Stomach smooth muscle (tissue), 2 donors: ENCODE results near the gene ZNF19.

Experiments
- H3K27ac ChIP-seq: one replicate; pipeline ENCODE4 v1.7.0; 2013; ENCODE audit warnings: mild to moderate bottlenecking, low read length, inconsistent platforms
- H3K27me3 ChIP-seq, 2 donors: one replicate each; pipeline ENCODE4 v1.7.0; 2013; ENCODE audit warnings: low read length in 2 of 2; ENCODE audit not compliant: insufficient read depth in 2 of 2, control insufficient read depth in 1 of 2
- H3K36me3 ChIP-seq, 2 donors: one replicate each; pipeline ENCODE4 v1.7.0; 2013; ENCODE audit warnings: low read length in 2 of 2; ENCODE audit not compliant: control insufficient read depth in 2 of 2, insufficient read depth in 2 of 2
- H3K4me1 ChIP-seq: one replicate; pipeline ENCODE4 v1.7.0; 2013; ENCODE audit warnings: low read length; ENCODE audit not compliant: control insufficient read depth, insufficient read depth
- H3K4me3 ChIP-seq, 2 donors: one replicate each; pipeline ENCODE4 v1.7.0; 2013; ENCODE audit warnings: low read length in 2 of 2
- H3K9ac ChIP-seq, 2 donors: one replicate each; pipeline ENCODE4 v1.7.0; 2013; ENCODE audit warnings: low read length in 2 of 2, mild to moderate bottlenecking in 1 of 2
- H3K9me3 ChIP-seq, 2 donors: one replicate each; pipeline ENCODE4 v1.7.0; 2013; ENCODE audit warnings: low read length in 2 of 2; ENCODE audit not compliant: control insufficient read depth in 2 of 2
- donor health status: healthy.
- donor health status: Pancreatic carcinoma.

The ZNF19 gene

GRCh38 chr16:71491054-71491453 is 1.9 kb upstream of the ZNF19 start:
- no peak overlapping the region for H3K4me3 ChIP-seq
- H3K27me3 ChIP-seq = no peaks in the 10 kb centered on the region
- no peak overlapping the region for H3K27ac ChIP-seq
- H3K9ac ChIP-seq = no peak overlapping the region
- H3K36me3 ChIP-seq = no peaks in the 10 kb centered on the region
- H3K9me3 ChIP-seq = no peaks in the 10 kb centered on the region
- H3K4me1 ChIP-seq = no peaks in the 10 kb centered on the region

DNA sequence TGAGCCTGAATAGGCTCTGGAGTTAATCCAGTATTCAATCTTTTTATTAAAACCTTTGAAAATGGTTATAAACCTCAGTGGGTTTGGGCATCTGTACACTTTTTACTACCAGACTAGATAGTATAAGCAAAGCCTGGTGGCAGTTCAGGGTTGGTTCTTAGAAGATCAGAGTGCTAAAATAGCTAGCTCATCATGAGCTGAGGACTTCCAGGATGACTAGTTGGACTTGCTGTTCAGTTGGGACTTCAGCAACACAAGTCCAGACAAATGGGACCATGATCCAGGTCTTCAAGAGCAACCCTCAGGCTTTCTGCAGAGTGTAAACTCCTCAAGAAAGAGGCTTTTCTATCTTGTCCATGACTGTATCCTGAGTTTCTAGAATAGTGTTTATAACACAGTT is 1.2 kb upstream of the ZNF19 start:
- H3K27me3 ChIP-seq = no peaks in the 10 kb centered on the region
- H3K4me1 ChIP-seq = no peaks in the 10 kb centered on the region
- no peak overlapping the region for H3K27ac ChIP-seq
- H3K9ac ChIP-seq = no peak overlapping the region
- no peak overlapping the region for H3K4me3 ChIP-seq
- no peaks in the 10 kb centered on the region for H3K36me3 ChIP-seq
- H3K9me3 ChIP-seq = no peaks in the 10 kb centered on the region

GRCh38 chr16:71484006-71484893 is 4.9 kb downstream of the ZNF19 start:
- Histone ChIP-seq H3K9me3 (no peaks in the 10 kb centered on the region), H3K27me3 (no peaks in the 10 kb centered on the region), H3K36me3 (peaks cover 3 to 4% of the 10 kb centered on the region in 2 donors)

DNA sequence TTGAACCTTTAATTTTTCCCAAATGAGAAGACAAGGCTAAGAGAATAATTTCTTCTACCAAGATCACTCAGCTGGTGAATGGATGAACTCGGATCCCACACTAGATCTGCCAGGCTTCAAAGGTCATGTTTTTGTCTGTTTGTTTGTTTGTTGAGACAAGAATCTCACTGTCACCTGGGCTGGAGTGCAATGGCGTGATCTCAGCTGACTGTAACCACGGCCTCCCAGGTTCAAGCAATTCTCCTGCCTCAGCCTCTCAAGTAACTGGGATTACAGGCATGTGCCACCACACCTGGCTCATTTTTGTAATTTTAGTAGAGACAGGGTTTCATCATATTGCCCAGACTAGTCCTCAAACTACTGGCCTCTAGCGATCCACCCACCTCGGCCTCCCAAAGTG is 6.6 kb downstream of the ZNF19 start:
- Histone ChIP-seq H3K4me1 (no peaks in the 10 kb centered on the region), H3K4me3 (no peak overlapping the region), H3K27me3 (no peaks in the 10 kb centered on the region), H3K9me3 (no peaks in the 10 kb centered on the region), H3K9ac (no peak overlapping the region), H3K27ac (no peak overlapping the region), H3K36me3 (peaks cover 12 to 13% of the 10 kb centered on the region in 2 donors)

More at GRCh38 chr16:71484006-71484893, 4.9 kb downstream of the ZNF19 start:
- peak overlapping the region; percentile 77 to 98 for H3K4me3 ChIP-seq
- peak overlapping the region; percentile 98 for H3K27ac ChIP-seq
- peak overlapping the region; percentile 84 to 99 for H3K9ac ChIP-seq
- H3K4me1 ChIP-seq = no peaks in the 10 kb centered on the region

- Histone ChIP-seq H3K9ac (no peak overlapping the region), H3K4me1 (no peaks in the 10 kb centered on the region), H3K27me3 (no peaks in the 10 kb centered on the region), H3K4me3 (no peak overlapping the region), H3K9me3 (no peaks in the 10 kb centered on the region), H3K27ac (no peak overlapping the region), H3K36me3 (peaks cover 21 to 28% of the 10 kb centered on the region in 2 donors)
These were observed 8.2 kb downstream of the ZNF19 start for GRCh38 chr16:71480956-71481355.

- H3K4me3 ChIP-seq = no peak overlapping the region
- H3K27me3 ChIP-seq = no peaks in the 10 kb centered on the region
- H3K4me1 ChIP-seq = no peaks in the 10 kb centered on the region
- H3K9me3 ChIP-seq = no peaks in the 10 kb centered on the region
- no peak overlapping the region for H3K9ac ChIP-seq
- H3K36me3 ChIP-seq = peaks cover 31 to 42% of the 10 kb centered on the region in 2 donors
- H3K27ac ChIP-seq = no peak overlapping the region
These were observed 9.7 kb downstream of the ZNF19 start for GRCh38 chr16:71479420-71479819.

GRCh38 chr16:71476457-71477124 is 12.5 kb downstream of the ZNF19 start:
- Histone ChIP-seq H3K36me3 (peaks cover 37 to 46% of the 10 kb centered on the region in 2 donors), H3K9me3 (no peaks in the 10 kb centered on the region), H3K27ac (no peak overlapping the region), H3K27me3 (no peaks in the 10 kb centered on the region), H3K4me3 (no peak overlapping the region), H3K9ac (no peak overlapping the region), H3K4me1 (no peaks in the 10 kb centered on the region)

DNA sequence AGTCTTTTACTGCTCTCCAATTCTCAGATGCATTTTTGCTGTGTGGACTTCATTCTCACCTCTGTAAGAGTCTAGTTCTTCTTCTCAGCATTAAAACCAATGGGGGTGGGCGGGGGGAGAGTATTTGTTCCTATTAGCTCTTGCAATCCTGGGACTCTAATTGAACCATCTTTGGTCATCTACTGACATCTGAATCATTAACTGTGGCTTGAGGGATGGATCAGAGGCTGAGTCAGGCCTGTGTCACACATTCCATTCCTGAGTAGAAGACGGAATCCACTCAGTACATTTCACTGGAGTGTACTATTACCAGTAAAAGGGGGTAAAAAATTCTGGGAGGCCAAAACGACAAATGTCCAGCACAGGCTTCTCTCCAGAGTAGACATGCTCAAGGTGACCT is 14.3 kb downstream of the ZNF19 start:
- Histone ChIP-seq H3K9me3 (no peaks in the 10 kb centered on the region), H3K27ac (no peak overlapping the region), H3K4me3 (no peak overlapping the region), H3K4me1 (no peaks in the 10 kb centered on the region), H3K36me3 (peaks cover 40 to 42% of the 10 kb centered on the region in 2 donors), H3K27me3 (no peaks in the 10 kb centered on the region), H3K9ac (no peak overlapping the region)

- no peaks in the 10 kb centered on the region for H3K4me1 ChIP-seq
- H3K27ac ChIP-seq = no peak overlapping the region
- H3K9me3 ChIP-seq = no peaks in the 10 kb centered on the region
- peaks cover 37 to 42% of the 10 kb centered on the region in 2 donors for H3K36me3 ChIP-seq
- H3K9ac ChIP-seq = no peak overlapping the region
- no peaks in the 10 kb centered on the region for H3K27me3 ChIP-seq
- H3K4me3 ChIP-seq = no peak overlapping the region
These were observed 15.2 kb downstream of the ZNF19 start for GRCh38 chr16:71473891-71474290.

DNA sequence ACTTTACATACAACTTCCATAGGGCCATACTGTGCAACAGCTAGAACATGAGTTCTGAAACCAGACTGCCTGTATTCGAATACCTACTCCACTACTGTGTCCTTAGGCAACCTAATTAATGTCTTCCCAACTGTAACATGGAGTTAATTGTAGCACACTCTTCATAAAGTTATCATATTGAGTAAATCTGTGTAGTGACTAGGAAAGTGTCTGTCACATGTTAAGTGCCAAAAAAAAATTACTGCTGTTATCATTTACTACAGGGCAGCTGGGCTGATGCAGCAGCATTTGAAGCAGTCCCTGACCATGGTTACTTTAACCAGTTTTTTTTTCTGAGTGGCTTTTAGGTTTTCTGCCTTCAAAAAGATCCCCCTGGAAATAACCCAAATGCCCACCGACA is 16.2 kb downstream of the ZNF19 start:
- H3K27ac ChIP-seq = no peak overlapping the region
- H3K9ac ChIP-seq = no peak overlapping the region
- H3K27me3 ChIP-seq = no peaks in the 10 kb centered on the region
- no peaks in the 10 kb centered on the region for H3K9me3 ChIP-seq
- no peak overlapping the region for H3K4me3 ChIP-seq
- no peaks in the 10 kb centered on the region for H3K4me1 ChIP-seq
- H3K36me3 ChIP-seq = peaks cover 28 to 33% of the 10 kb centered on the region in 2 donors

- Histone ChIP-seq H3K4me3 (no peak overlapping the region), H3K9ac (no peak overlapping the region), H3K9me3 (no peaks in the 10 kb centered on the region), H3K4me1 (no peaks in the 10 kb centered on the region), H3K27me3 (no peaks in the 10 kb centered on the region), H3K36me3 (peaks cover 25 to 29% of the 10 kb centered on the region in 2 donors), H3K27ac (no peak overlapping the region)
These were observed 17.1 kb downstream of the ZNF19 start for GRCh38 chr16:71472051-71472450.
